T47D (cell line): ENCODE results near the gene NLK.
A peak's percentile ranks its signal among the peaks of the same experiment; 100 is the strongest.
"Not testable (repeated sequence)": the region's sequence is repeated elsewhere in the genome, so short reads cannot be mapped to it uniquely, and the experiment has no call there.

Experiments
- DNase-seq, 2 experiments: peaks; one replicate each; pipeline versions ENCODE4 v3.0.0 to v3.0.0-alpha.2; 2011 to 2012; ENCODE audit warnings: low read depth in 1 of 2, low spot score in 1 of 2
- JUND ChIP-seq: IDR thresholded peaks from 2 replicates; pipeline ENCODE4 v1.6.1; 2012; ENCODE audit warnings: low read depth
- in situ Hi-C: cut with HindIII; loops from 2 replicates; pipeline ENCODE4 v1.10.0; 2016; ENCODE audit warnings: low sequenced_read_pairs, low pct_unique_long_range_greater_than_20kb

Gene NLK

GRCh38 chr17:28057731-28058246 is 15.3 kb downstream of the NLK start:
- in situ Hi-C loops = no loop called here
- peak in 1 of 2 experiments; percentile 46 for DNase-seq
- no peak for TF ChIP-seq JUND

- TF ChIP-seq JUND = no peak
- in situ Hi-C loops = no loop called here
- DNase-seq = no peak
Measured at GRCh38 chr17:28059675-28060074, 17.2 kb downstream of the NLK start.

- no peak for TF ChIP-seq JUND
- in situ Hi-C loops = no loop called here
Measured at GRCh38 chr17:28065706-28066105, 23.2 kb downstream of the NLK start.

GRCh38 chr17:28069061-28069460 is 26.6 kb downstream of the NLK start:
- DNase-seq = no peak
- in situ Hi-C loops = no loop called here
- no peak for TF ChIP-seq JUND

More at GRCh38 chr17:28065706-28066105, 23.2 kb downstream of the NLK start:
- no peak for DNase-seq

GRCh38 chr17:28071179-28071578 is 28.7 kb downstream of the NLK start:
- in situ Hi-C loops = no loop called here
- TF ChIP-seq JUND = no peak
- DNase-seq = no peak

GRCh38 chr17:28071891-28072606 is 29.6 kb downstream of the NLK start:
- no peak for DNase-seq
- no peak for TF ChIP-seq JUND
- in situ Hi-C loops = no loop called here

- in situ Hi-C loops = no loop called here
- DNase-seq = no peak
- TF ChIP-seq JUND = no peak
Measured at GRCh38 chr17:28072936-28073533, 30.6 kb downstream of the NLK start.

GRCh38 chr17:28074010-28074409 is 31.5 kb downstream of the NLK start:
- no peak for TF ChIP-seq JUND
- in situ Hi-C loops = no loop called here
- no peak for DNase-seq

GRCh38 chr17:28076144-28076543 is 33.7 kb downstream of the NLK start:
- in situ Hi-C loops = no loop called here
- DNase-seq = no peak
- no peak for TF ChIP-seq JUND

- in situ Hi-C loops, DNase-seq: not testable (repeated sequence)
Measured at GRCh38 chr17:28077140-28077539, 34.7 kb downstream of the NLK start.

GRCh38 chr17:28078341-28079229 is 36.1 kb downstream of the NLK start:
- no peak for TF ChIP-seq JUND
- DNase-seq = no peak
- in situ Hi-C loops = no loop called here

- no peak for TF ChIP-seq JUND
- no peak for DNase-seq
- in situ Hi-C loops = no loop called here
Measured at GRCh38 chr17:28081467-28081866, 39.0 kb downstream of the NLK start.

- DNase-seq = no peak
- TF ChIP-seq JUND = no peak
- in situ Hi-C loops = no loop called here
Measured at GRCh38 chr17:28085766-28086165, 43.3 kb downstream of the NLK start.
